ENCODE data around the gene ZNF569.
A peak's percentile ranks its signal among the peaks of the same experiment; 100 is the strongest.

Gene ZNF569
- long read RNA-seq, full-length matches to known transcripts, result 45 of 89 reads
- long read RNA-seq, partial matches to known transcripts, result 3 of 89 reads
- long read RNA-seq, other reads (novel, unspliced or antisense), result 41 of 89 reads

GRCh38 chr19:37466798-37467607 lies at the start of gene ZNF569:
ZNF569 (minus strand) TSS chr19:37467444; CDS start chr19:37444921, 22,523 bp downstream.
- peak within 1 kb of the TSS; percentile 96 for H3K27ac ChIP-seq (replicated peaks)
- peak; percentile 93 to 94 for DNase-seq (ENCODE audit: low read depth in 1 of 2, low spot score in 1 of 2)
- peak within 1 kb of the TSS; percentile 72 for H3K4me3 ChIP-seq (replicated peaks; ENCODE audit: insufficient read depth, low read length)
- peak; percentile 92 for TF ChIP-seq SPI1 (IDR thresholded peaks at IDR 0.05; ENCODE audit: borderline replicate concordance, low read depth)
- TF ChIP-seq CTCF (IDR thresholded peaks at IDR 0.05; ENCODE audit: insufficient read depth, low read length), result no peak
- peak; percentile 98 for TF ChIP-seq GABPA (IDR thresholded peaks at IDR 0.05; ENCODE audit: low read depth)
- peak; percentile 48 for TF ChIP-seq REST (IDR thresholded peaks at IDR 0.05; ENCODE audit: insufficient replicate concordance, low read depth)
- H3K27me3 ChIP-seq (ENCODE audit: insufficient read depth, poor library complexity, severe bottlenecking), result no peaks in the 10 kb centered on the region

DNA sequence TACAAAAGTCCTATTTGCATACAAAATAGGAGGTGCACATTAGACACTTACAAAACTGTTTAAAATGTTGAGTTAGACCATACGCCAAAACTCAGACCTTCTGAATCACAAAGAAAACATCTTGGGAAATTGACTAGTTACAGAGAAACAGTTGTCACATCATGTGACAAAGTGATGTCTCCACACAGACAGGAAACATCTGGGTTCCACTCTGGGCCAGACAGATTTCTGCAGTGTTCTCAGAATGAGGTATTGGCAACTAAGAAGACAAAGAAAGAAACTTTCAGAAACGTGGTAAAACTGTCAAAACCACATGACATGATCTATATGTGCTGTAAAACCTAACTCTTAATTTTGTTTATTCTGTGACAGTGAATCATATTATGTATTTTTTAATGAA lies 46.2 kb upstream of the ZNF569 start:
- H3K4me3 ChIP-seq (replicated peaks; ENCODE audit: insufficient read depth, low read length), result no peak overlapping the region
- TF ChIP-seq POLR2AphosphoS5 (IDR thresholded peaks at IDR 0.05; ENCODE audit: low read depth) (no peak), SPI1 (IDR thresholded peaks at IDR 0.05; ENCODE audit: borderline replicate concordance, low read depth) (no peak), REST (IDR thresholded peaks at IDR 0.05; ENCODE audit: insufficient replicate concordance, low read depth) (no peak), GABPA (IDR thresholded peaks at IDR 0.05; ENCODE audit: low read depth) (no peak), CTCF (IDR thresholded peaks at IDR 0.05; ENCODE audit: insufficient read depth, low read length) (no peak)
- DNase-seq (ENCODE audit: low read depth in 1 of 2, low spot score in 1 of 2), result peak in 1 of 2 experiments; percentile 3
- no peak overlapping the region for H3K27ac ChIP-seq (replicated peaks)
- H3K27me3 ChIP-seq (ENCODE audit: insufficient read depth, poor library complexity, severe bottlenecking), result no peaks in the 10 kb centered on the region

- no peaks in the 10 kb centered on the region for H3K27me3 ChIP-seq (ENCODE audit: insufficient read depth, poor library complexity, severe bottlenecking)
- H3K27ac ChIP-seq (replicated peaks), result no peak overlapping the region
- no peak for TF ChIP-seq POLR2AphosphoS5 (IDR thresholded peaks at IDR 0.05; ENCODE audit: low read depth)
- no peak for TF ChIP-seq CTCF (IDR thresholded peaks at IDR 0.05; ENCODE audit: insufficient read depth, low read length)
- no peak for TF ChIP-seq GABPA (IDR thresholded peaks at IDR 0.05; ENCODE audit: low read depth)
- H3K4me3 ChIP-seq (replicated peaks; ENCODE audit: insufficient read depth, low read length), result no peak overlapping the region
- DNase-seq (ENCODE audit: low read depth in 1 of 2, low spot score in 1 of 2), result no peak
Observed at GRCh38 chr19:37511821-37512220, 44.6 kb upstream of the ZNF569 start.

All from HL-60 (cell line).